ENCODE data around the gene HOXB2.

GRCh38 chr17:48554412-48555257 is 9.7 kb upstream of the HOXB2 start:
- no peak for TF ChIP-seq POLR2A (IDR thresholded peaks at IDR 0.05; ENCODE audit: low read depth, low read length)
- no peak for TF ChIP-seq POLR2AphosphoS5 (IDR thresholded peaks at IDR 0.05; ENCODE audit: low read depth, low read length)
- TF ChIP-seq TAF1 (IDR thresholded peaks at IDR 0.05; ENCODE audit: low read depth, low read length), result no peak
- TF ChIP-seq SPI1 (IDR thresholded peaks at IDR 0.05; ENCODE audit: low read depth, low read length), result no peak
- TF ChIP-seq POU2F2 (IDR thresholded peaks at IDR 0.05; ENCODE audit: low read depth, low read length), result no peak
